HAP-1 (cell line): Measurements from ENCODE around the gene HMCN1.
"Not testable (repeated sequence)": the region's sequence is repeated elsewhere in the genome, so short reads cannot be mapped to it uniquely, and the experiment has no call there.

ENCODE experiments used
- DNase-seq, 2 experiments: peaks; one replicate each; pipeline ENCODE4 v3.0.0-alpha.2; 2016 to 2020; ENCODE audit warnings: low spot score in 2 of 2
- H3K27me3 ChIP-seq: fragments of 250-450 bp; sonication (Bioruptor Pico); 2 replicates; pipeline ENCODE4 v1.5.1; 2020; ENCODE audit warnings: low read depth, mild to moderate bottlenecking, moderate library complexity
- H3K36me3 ChIP-seq: fragments of 250-450 bp; sonication (Bioruptor Pico); replicated peaks from 2 replicates; pipeline ENCODE4 v1.5.1; 2020; ENCODE audit warnings: mild to moderate bottlenecking
- H3K4me1 ChIP-seq: fragments of 250-450 bp; sonication (Bioruptor Pico); 2 replicates; pipeline ENCODE4 v1.5.1; 2020; ENCODE audit warnings: mild to moderate bottlenecking
- H3K4me3 ChIP-seq: fragments of 250-450 bp; sonication (Bioruptor Pico); 2 replicates; pipeline ENCODE4 v1.5.1; 2020; ENCODE audit warnings: mild to moderate bottlenecking, moderate library complexity
- H3K9me3 ChIP-seq: fragments of 250-450 bp; sonication (Bioruptor Pico); 2 replicates; pipeline ENCODE4 v1.5.1; 2020; ENCODE audit warnings: mild to moderate bottlenecking, moderate library complexity
- in situ Hi-C: fragments of 300-500 bp; cut with MboI; formaldehyde crosslinking; loops from 3 replicates; pipeline ENCODE4 v1.14.3; 2020; ENCODE audit warnings: low sequenced_read_pairs, inconsistent platforms, mixed read lengths

HMCN1 gene

GRCh38 chr1:186186251-186186650, 452.1 kb downstream of the HMCN1 start:
- H3K36me3 ChIP-seq, H3K27me3 ChIP-seq, H3K4me1 ChIP-seq, H3K4me3 ChIP-seq, H3K9me3 ChIP-seq, DNase-seq, in situ Hi-C loops: not testable (repeated sequence)

- Histone ChIP-seq H3K27me3 (no peaks in the 10 kb centered on the region; the same call in 1 of the 2 replicates), H3K4me1 (no peaks in the 10 kb centered on the region), H3K9me3 (no peaks in the 10 kb centered on the region), H3K36me3 (no peaks in the 10 kb centered on the region), H3K4me3 (no peak overlapping the region)
- no peak for DNase-seq
- in situ Hi-C loops: no loop called here
Observed at GRCh38 chr1:186187601-186188000, 453.4 kb downstream of the HMCN1 start.

DNA sequence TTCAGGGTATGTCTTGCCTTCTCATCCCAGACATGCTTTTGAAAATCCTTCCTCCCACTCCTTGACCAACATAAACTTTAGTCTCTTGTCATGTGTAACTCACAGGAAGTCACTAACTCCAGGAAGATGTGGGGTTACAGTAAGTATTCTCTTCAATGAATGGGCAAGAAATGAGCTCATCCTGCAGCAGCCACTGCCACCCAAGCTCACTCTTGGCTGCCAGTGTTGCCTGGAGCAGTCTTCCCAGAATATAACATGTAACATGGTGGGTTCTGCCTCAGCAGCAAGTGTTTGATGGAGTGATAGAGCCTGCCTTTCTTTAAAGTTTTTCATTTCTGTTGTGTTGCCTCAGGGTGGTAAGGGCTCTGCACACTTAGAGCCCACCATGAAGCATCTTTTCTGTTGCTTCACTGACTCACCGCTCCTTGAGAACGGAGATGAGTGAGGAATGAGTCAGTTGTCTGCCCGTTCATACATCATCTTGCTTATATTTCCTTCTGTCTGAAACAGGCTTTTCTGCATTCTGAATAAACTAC, 453.9 kb downstream of the HMCN1 start:
- Histone ChIP-seq H3K9me3 (no peaks in the 10 kb centered on the region), H3K4me1 (no peaks in the 10 kb centered on the region), H3K4me3 (no peak overlapping the region), H3K36me3 (no peaks in the 10 kb centered on the region), H3K27me3 (no peaks in the 10 kb centered on the region; the same call in 1 of the 2 replicates)
- in situ Hi-C loops: no loop called here
- DNase-seq: no peak

- Histone ChIP-seq H3K9me3 (no peaks in the 10 kb centered on the region), H3K4me3 (no peak overlapping the region), H3K36me3 (no peaks in the 10 kb centered on the region), H3K4me1 (no peaks in the 10 kb centered on the region), H3K27me3 (no peaks in the 10 kb centered on the region; the same call in 1 of the 2 replicates)
- in situ Hi-C loops: no loop called here
- DNase-seq: no peak
Observed at GRCh38 chr1:186188736-186189135, 454.5 kb downstream of the HMCN1 start.

DNA sequence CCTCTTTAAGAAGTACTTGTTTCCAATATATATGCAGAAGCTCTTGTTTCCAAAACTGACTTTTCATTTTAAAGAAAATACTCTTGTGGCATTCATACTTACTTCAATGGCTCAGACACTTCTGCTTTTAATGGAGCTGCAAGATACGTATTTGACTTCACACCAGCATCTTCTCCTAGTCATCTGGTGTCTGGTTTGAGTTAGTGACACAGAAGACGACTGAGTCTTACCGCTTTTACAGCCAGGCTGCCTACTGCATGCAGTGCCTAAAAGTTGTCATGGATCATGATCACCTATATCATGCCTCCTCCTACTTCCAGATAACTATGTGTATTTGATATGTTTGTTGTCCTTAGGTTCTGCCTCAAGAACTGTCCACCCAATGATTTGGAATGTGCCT, 455.0 kb downstream of the HMCN1 start:
- no peaks in the 10 kb centered on the region; the same call in 1 of the 2 replicates for H3K27me3 ChIP-seq
- no peak for DNase-seq
- H3K4me3 ChIP-seq: no peak overlapping the region
- in situ Hi-C loops: no loop called here
- H3K4me1 ChIP-seq: no peaks in the 10 kb centered on the region
- no peaks in the 10 kb centered on the region for H3K36me3 ChIP-seq
- H3K9me3 ChIP-seq: no peaks in the 10 kb centered on the region

DNA sequence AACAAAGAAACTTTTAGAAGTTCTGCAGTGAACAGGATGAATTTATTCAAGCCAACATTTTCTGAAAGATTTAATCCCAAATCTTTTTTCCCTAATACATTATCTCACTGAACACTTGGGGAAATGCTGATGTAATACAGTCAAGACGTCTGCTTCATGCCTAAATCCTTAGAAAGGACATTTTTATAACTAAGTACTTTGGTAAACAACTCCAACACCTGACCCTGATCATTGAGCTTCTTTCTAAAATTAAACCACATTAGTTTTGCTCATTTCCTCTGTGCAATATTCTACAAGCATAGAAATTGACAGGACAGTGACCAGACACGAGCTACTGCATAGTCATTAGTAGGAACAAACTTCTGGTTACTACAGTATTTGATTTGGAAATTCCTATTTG, 457.3 kb downstream of the HMCN1 start:
- Histone ChIP-seq H3K4me3 (no peak overlapping the region), H3K4me1 (no peaks in the 10 kb centered on the region), H3K36me3 (no peaks in the 10 kb centered on the region), H3K27me3 (no peaks in the 10 kb centered on the region; the same call in 1 of the 2 replicates), H3K9me3 (no peaks in the 10 kb centered on the region)
- in situ Hi-C loops: no loop called here
- no peak for DNase-seq

DNA sequence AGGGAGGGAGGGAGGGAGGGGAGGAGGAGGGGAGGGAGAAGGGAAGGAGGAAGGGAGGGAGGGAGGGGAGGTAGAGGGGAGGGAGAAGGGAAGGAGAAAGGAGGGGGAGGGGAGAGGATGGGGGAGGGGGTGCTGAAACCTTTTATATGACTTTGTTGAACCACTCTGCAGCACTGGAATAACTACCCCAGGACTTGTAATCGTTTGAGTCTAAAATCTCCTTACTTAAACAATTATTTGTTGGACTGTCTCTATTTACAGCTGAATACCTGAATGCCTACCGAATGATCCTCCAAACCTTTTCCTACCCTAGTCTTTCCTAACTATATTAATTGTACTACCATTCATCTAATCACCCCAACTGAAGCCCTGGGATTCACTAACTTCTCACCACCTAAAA, 459.0 kb downstream of the HMCN1 start:
- DNase-seq: no peak
- H3K4me3 ChIP-seq: no peak overlapping the region
- no peaks in the 10 kb centered on the region for H3K4me1 ChIP-seq
- in situ Hi-C loops: no loop called here
- H3K9me3 ChIP-seq: no peaks in the 10 kb centered on the region
- H3K36me3 ChIP-seq: no peaks in the 10 kb centered on the region
- H3K27me3 ChIP-seq: peaks cover 3% of the 10 kb centered on the region; the same call in 1 of the 2 replicates

GRCh38 chr1:186194107-186194756, 460.0 kb downstream of the HMCN1 start:
- no peak for DNase-seq
- in situ Hi-C loops: no loop called here
- H3K4me3 ChIP-seq: no peak overlapping the region

DNA sequence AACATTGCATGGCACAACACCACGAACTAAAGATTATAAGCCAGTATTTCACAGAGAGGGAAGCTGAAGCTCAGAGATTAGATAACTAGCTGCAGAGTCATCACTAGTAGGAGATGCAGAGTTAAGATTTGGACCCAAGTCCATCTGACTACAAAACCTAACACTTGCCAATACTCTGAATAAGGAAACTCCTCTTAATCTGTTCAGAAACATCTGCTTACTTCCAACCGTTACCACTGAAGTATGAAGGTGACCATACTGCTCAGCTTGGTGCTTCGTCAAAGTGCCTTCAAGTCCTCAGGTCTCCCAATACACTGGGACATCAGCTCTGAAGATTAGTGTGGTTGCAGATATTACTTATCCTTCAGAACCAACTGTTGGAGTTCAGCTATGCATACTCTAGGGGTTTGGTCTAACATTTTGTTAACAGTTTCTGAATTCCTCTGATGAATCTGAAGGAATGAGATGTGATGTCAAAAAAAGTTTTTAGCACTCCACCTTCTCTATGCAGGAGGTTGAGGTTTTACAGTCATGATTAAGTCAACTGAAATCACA, 461.3 kb downstream of the HMCN1 start:
- Histone ChIP-seq H3K9me3 (no peaks in the 10 kb centered on the region), H3K4me3 (no peak overlapping the region), H3K4me1 (no peaks in the 10 kb centered on the region), H3K27me3 (peaks cover 3% of the 10 kb centered on the region; the same call in 1 of the 2 replicates), H3K36me3 (no peaks in the 10 kb centered on the region)
- no peak for DNase-seq
- in situ Hi-C loops: no loop called here

More at GRCh38 chr1:186194107-186194756, 460.0 kb downstream of the HMCN1 start:
- peaks cover 3% of the 10 kb centered on the region; the same call in 1 of the 2 replicates for H3K27me3 ChIP-seq
- H3K9me3 ChIP-seq: no peaks in the 10 kb centered on the region
- H3K36me3 ChIP-seq: no peaks in the 10 kb centered on the region
- no peaks in the 10 kb centered on the region for H3K4me1 ChIP-seq

GRCh38 chr1:186202271-186202764, 468.1 kb downstream of the HMCN1 start:
- DNase-seq: no peak
- Histone ChIP-seq H3K4me1 (no peaks in the 10 kb centered on the region), H3K27me3 (0 out of 2 replicates have a peak, but pooled peaks cover 3% of the 10 kb centered on the region), H3K9me3 (no peaks in the 10 kb centered on the region), H3K4me3 (no peak overlapping the region), H3K36me3 (no peaks in the 10 kb centered on the region)
- in situ Hi-C loops: loop anchor here (25.0 kb wide), 2 partner anchors 390 to 490 kb away; no protein-coding TSS in a partner anchor

DNA sequence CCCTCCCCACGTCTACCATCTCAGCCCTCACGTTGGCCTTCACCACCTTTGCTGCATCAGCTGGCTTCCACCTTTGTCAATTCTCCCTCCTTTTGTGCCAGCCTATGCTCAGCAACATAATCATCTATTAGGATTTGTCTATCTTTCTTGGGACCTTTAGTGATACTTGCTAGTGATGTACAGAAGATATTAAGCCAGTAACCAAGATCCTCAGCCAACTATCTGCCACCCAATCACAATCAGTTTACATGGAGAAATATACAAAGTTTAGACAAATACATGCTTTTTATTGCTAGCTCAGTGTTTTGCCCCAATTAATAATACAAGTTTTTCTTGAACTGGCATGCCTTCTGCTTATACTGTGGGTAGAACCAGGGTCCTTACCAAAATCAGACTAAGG, 468.6 kb downstream of the HMCN1 start:
- no peak for DNase-seq
- in situ Hi-C loops: loop anchor here (25.0 kb wide), 2 partner anchors 390 to 490 kb away; no protein-coding TSS in a partner anchor
- no peaks in the 10 kb centered on the region for H3K27me3 ChIP-seq

DNA sequence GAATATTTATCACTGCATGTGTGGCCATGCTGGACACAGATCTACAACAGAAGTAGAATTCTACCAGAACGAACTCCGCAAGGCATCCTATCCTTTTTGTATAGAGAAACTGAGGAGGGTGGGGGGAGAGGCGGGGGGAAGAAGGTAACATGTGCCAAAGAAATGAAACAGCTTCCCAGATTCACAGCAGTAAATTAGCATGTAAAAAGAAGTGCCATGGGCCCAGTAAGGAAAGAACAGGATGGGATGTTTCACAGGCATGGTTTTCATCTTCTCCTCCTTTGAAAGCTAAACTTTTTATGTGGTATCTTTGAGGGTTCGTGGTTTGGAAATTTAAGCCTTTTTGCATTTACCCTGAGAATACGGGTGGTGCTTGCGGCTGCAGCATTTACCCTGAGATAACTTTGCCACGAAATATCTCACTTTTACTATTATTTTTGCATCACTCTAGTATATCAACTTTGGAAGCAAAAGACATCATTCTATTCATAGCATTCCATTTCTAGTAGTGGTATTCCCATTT, 471.9 kb downstream of the HMCN1 start:
- Histone ChIP-seq H3K36me3 (no peaks in the 10 kb centered on the region), H3K9me3 (no peaks in the 10 kb centered on the region), H3K4me1 (no peaks in the 10 kb centered on the region), H3K4me3 (no peak overlapping the region), H3K27me3 (no peaks in the 10 kb centered on the region)
- no peak for DNase-seq
- in situ Hi-C loops: loop anchor here (25.0 kb wide), 2 partner anchors 394 to 494 kb away; no protein-coding TSS in a partner anchor

More for the DNA sequence above, 468.6 kb downstream of the HMCN1 start:
- Histone ChIP-seq H3K36me3 (no peaks in the 10 kb centered on the region), H3K4me1 (no peaks in the 10 kb centered on the region), H3K9me3 (no peaks in the 10 kb centered on the region), H3K4me3 (no peak overlapping the region)

- H3K27me3 ChIP-seq: no peaks in the 10 kb centered on the region
- no peak overlapping the region for H3K4me3 ChIP-seq
- H3K4me1 ChIP-seq: no peaks in the 10 kb centered on the region
- H3K36me3 ChIP-seq: no peaks in the 10 kb centered on the region
- in situ Hi-C loops: loop anchor here (25.0 kb wide), 2 partner anchors 395 to 495 kb away; no protein-coding TSS in a partner anchor
- no peaks in the 10 kb centered on the region for H3K9me3 ChIP-seq
- no peak for DNase-seq
Observed at GRCh38 chr1:186207391-186208085, 473.3 kb downstream of the HMCN1 start.
